G401.6 (cell line): ENCODE results near the gene RIMBP3B.
"Not testable (repeated sequence)": the region's sequence is repeated elsewhere in the genome, so short reads cannot be mapped to it uniquely, and the experiment has no call there.

ENCODE experiments used
- FAIRE-seq: peaks from 2 replicates; lab custom pipeline; 2012; peaks lifted over from hg19 to GRCh38; lab: Jason Lieb, UNC

Gene RIMBP3B, protein sequence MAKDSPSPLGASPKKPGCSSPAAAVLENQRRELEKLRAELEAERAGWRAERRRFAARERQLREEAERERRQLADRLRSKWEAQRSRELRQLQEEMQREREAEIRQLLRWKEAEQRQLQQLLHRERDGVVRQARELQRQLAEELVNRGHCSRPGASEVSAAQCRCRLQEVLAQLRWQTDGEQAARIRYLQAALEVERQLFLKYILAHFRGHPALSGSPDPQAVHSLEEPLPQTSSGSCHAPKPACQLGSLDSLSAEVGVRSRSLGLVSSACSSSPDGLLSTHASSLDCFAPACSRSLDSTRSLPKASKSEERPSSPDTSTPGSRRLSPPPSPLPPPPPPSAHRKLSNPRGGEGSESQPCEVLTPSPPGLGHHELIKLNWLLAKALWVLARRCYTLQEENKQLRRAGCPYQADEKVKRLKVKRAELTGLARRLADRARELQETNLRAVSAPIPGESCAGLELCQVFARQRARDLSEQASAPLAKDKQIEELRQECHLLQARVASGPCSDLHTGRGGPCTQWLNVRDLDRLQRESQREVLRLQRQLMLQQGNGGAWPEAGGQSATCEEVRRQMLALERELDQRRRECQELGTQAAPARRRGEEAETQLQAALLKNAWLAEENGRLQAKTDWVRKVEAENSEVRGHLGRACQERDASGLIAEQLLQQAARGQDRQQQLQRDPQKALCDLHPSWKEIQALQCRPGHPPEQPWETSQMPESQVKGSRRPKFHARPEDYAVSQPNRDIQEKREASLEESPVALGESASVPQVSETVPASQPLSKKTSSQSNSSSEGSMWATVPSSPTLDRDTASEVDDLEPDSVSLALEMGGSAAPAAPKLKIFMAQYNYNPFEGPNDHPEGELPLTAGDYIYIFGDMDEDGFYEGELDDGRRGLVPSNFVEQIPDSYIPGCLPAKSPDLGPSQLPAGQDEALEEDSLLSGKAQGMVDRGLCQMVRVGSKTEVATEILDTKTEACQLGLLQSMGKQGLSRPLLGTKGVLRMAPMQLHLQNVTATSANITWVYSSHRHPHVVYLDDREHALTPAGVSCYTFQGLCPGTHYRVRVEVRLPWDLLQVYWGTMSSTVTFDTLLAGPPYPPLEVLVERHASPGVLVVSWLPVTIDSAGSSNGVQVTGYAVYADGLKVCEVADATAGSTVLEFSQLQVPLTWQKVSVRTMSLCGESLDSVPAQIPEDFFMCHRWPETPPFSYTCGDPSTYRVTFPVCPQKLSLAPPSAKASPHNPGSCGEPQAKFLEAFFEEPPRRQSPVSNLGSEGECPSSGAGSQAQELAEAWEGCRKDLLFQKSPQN (N-terminal part only)

DNA sequence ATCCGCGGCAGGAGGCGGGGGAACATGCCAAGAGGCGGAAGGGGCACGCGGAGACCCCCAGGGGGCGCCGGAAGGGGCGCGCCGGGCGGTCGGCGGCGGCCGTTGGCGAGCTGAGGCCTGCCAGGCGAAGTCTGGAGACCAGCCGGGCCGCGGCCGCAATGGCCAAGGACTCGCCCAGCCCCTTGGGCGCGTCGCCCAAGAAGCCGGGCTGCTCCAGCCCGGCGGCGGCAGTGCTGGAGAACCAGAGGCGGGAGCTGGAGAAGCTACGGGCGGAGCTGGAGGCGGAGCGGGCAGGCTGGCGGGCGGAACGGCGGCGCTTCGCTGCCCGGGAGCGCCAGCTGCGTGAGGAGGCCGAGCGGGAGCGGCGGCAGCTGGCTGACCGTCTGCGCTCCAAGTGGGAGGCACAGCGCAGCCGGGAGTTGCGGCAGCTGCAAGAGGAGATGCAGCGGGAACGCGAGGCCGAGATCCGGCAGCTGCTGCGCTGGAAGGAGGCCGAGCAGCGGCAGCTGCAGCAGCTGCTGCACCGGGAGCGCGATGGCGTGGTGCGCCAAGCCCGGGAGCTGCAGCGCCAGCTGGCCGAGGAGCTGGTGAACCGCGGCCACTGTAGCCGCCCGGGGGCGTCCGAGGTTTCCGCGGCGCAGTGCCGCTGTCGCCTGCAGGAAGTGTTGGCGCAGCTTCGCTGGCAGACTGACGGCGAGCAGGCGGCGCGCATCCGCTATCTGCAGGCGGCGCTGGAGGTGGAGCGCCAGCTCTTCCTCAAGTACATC, at the start of gene RIMBP3B:
RIMBP3B (plus strand) TSS at position 51 of the 767 bp plus-strand sequence; CDS start at position 159, 108 bp downstream.
- not testable (repeated sequence) for FAIRE-seq

DNA sequence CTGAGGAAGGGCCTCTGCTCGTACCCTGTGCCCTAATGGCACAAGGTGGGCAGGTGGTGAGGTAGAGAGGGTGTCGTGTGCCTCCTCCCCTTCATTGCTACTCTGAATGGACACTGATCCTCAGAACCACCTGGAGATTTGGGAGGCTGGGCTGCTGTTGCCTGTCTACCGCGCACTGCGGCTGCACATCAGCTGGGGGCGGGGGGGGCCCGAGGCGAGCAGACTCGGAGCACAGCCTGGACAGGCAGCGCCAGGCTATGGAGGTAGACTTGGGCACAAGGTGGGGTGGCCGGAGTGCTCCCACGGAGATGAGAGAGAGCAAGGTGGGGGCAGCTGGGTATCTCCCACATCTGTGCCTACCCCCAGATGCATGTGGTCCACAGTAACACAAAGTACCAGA, 26.0 kb upstream of the RIMBP3B start:
- not testable (repeated sequence) for FAIRE-seq

DNA sequence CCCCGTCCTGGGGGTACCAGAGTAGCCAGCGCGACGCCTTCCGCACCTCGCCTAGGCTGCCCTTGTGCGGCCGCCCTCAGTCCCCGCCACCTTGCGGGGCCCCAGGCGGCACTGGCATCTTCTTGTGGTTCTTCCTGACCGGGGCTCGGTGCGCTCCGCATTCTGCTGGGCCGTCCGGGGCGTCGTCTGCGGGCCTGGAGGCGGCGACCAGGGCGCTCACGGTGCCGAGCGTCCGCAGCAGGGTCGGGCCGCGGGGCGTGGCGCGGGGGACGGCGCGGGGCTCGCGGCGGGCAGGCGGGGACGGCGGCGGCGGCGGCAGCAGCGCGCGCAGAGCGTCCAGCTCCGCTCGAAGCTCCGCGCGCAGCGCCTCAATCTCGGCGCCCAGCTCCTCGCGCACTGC, 23.0 kb upstream of the RIMBP3B start:
- FAIRE-seq = not testable (repeated sequence)

GRCh38 chr22:21362473-21362872, 21.1 kb upstream of the RIMBP3B start:
- not testable (repeated sequence) for FAIRE-seq

GRCh38 chr22:21363061-21363460, 20.5 kb upstream of the RIMBP3B start:
- FAIRE-seq = not testable (repeated sequence)

DNA sequence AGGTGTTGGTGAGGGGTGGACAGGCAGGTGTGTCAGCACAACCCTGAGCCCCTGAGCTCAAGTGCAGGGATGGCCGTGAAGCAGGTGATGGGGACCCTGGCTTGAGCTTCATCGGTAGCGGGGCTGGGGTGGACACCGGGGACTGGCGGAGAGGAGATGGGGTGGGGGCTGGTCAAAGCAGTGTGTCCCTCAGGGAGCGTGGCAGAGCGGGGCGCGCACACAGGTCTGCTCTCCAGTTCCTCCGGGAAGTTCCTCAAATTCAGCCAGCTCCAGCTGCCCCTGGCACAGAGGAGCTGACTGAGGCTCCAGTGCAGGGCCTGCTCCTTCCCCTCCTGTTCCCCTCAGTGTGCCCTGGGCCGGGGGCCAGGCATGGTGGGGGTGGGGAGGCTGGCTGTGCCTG, 19.7 kb upstream of the RIMBP3B start:
- FAIRE-seq = not testable (repeated sequence)

- not testable (repeated sequence) for FAIRE-seq
Measured at GRCh38 chr22:21364362-21364761, 19.2 kb upstream of the RIMBP3B start.

GRCh38 chr22:21365337-21365736, 18.2 kb upstream of the RIMBP3B start:
- not testable (repeated sequence) for FAIRE-seq

- not testable (repeated sequence) for FAIRE-seq
Measured at GRCh38 chr22:21368603-21369310, 14.8 kb upstream of the RIMBP3B start.

DNA sequence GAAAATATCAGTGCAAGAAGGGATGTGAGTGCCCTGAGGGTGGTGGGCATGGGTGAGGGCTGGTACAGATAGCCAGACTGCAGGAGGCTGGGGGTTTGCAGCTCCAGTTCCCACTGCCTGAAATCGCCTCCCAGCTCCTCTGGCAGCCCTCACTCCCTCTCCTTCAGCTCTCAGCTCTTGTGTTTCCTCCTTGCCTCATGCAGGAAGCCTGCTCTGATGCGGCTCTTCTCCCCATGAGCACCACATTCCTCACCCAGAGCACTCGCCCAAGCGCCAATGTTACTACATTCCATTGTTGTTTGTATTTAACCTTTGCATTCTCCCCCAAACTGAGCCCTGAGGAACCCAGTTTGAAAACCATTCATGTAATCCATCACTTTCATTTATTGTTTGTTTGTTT, 7.7 kb upstream of the RIMBP3B start:
- FAIRE-seq = not testable (repeated sequence)

GRCh38 chr22:21384468-21385357, 1.2 kb downstream of the RIMBP3B start:
- FAIRE-seq = not testable (repeated sequence)

DNA sequence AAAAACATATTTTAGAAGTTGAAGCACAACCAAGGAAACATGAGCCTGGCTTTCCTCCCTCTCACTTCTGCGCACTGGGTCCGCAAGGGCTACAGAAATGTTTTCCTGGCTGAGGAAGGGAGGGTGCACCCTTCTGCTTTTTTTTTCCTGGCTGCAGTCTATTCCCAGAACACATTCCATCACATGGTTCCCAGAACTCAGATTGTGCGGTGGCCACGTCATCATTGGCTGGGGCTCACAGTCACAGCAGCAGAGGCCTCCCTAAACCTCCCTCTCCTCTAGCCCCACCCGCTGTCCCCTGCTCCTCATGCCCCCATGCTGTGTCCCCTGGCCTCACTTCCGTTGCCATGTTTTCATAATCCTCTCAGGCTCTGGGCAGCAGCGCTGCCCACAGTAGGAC, 5.9 kb downstream of the RIMBP3B start:
- not testable (repeated sequence) for FAIRE-seq

DNA sequence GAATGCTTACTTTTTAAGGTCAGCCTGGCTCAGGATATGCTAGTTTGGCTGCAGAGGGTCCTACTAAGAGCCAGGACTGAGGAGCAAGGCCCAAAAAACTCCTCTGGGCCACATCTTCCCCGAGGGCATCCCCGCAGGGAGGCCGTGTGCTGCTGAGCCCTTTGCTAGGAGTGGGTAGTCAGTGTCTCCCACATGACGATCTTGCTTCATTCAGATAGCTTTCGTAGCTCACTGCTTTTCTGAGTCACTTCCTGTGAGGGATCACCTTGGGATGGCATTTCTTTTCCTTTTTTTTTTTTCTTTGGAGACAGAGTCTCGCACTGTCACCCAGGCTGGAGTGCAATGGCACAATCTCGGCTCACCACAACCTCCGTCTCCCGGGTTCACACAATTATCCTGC, 6.5 kb downstream of the RIMBP3B start:
- not testable (repeated sequence) for FAIRE-seq

GRCh38 chr22:21394613-21395012, 11.1 kb downstream of the RIMBP3B start:
- FAIRE-seq = not testable (repeated sequence)

DNA sequence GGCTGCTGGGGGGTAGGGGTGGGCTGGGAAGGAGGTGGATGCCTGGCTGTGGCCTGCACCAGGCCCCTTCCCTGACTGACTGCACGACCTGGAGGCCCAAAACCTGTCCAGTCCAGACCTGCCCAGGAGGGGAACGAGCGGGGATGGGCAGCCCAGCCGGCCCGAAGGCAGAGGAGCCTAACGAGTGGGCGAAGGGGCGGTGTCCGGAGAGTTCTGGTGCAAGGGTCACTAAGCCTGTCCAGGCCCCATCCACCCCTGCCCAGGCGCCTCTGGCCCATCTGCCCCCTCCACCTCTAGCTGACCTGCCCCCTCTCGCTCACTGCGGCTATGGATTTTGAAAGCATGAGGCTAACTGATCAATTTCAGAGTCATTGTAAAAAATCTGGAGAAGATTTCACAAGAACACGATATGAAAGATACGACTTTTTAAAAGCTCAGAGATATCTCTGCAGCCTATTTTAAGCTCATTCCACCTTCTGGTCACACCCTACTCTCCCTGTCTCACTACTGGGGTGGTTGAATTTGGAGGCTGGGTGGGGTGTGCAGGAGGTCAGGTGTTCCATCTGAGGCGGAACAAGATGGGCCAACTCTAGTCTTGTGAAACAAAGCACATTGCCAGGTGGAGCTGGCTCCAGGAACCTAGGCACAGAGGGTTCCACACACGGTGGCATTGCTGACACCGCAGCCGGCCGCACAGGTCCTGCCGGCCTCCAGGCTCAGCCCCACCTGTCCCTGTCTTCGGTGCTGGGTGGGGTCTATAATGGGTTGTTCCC, 17.8 kb downstream of the RIMBP3B start:
- FAIRE-seq = not testable (repeated sequence)

DNA sequence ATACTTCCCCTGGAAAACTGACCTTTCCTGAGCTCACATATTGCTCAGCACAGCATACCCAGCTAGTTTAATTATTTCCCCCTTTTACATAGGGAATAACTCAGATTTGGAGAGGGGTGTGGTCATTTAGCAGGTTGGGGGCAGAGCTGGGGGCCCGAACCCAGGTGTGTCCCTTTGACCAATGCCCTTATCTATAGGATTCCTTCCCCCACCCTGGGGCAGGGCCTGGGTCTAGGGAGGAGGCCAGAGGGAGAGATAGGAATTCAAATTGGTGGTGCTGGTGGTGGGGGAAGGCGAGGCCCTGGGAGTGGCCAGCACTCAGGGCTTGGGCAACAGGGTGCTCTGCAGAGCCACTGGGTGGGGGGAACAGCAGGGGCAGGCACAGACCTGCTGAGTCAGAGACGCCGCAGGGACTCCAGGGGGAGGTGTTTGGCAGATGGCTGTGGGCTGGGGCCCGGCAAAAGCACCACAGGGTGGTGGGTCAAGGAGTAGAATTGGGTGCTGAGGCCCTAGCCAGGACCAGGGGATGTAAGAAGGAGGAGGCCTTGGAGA, 19.3 kb downstream of the RIMBP3B start:
- FAIRE-seq = not testable (repeated sequence)

DNA sequence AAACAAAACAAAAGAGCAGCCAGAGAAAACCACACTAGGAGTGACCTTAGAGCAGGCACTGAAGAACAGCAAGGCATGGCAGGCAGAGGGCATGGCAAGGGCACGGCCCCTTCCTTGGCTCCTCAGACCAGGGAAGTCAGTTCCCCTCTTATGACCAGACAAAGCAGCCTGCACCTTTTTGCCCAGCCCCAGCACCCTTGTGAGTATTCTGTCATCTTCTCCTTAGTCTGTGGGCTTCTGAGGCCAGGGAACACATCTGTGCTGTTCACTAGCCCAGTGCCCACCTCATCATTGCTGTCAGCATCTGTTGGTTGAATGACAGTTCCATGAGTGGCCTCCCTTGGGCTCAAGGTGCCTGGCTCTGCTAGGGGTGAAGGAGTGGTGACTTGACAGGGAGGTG, 23.6 kb downstream of the RIMBP3B start:
- FAIRE-seq = not testable (repeated sequence)

- FAIRE-seq = not testable (repeated sequence)
Measured at GRCh38 chr22:21407792-21408191, 24.2 kb downstream of the RIMBP3B start.
